ENCODE results near the gene DDX42.

DNA sequence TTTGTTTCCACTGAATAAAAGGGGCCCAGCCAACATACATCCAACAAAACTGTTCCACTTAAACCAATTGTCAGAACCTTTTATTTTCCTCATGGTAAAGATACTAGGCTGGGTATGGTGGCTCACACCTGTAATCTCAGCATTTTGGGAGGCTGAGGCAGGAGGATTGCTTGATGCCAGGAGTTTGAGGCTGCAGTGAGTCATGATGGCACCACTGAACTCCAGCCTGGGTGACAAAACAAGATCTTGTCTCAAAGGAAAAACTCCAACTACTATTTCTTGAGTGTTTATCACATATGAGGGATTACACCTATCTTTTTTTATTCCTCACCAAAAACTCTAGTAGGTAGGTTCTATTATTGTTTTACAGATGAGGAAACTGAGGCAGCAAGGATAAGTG is 48.6 kb downstream of the DDX42 start:
- TF ChIP-seq, protein P1, sequence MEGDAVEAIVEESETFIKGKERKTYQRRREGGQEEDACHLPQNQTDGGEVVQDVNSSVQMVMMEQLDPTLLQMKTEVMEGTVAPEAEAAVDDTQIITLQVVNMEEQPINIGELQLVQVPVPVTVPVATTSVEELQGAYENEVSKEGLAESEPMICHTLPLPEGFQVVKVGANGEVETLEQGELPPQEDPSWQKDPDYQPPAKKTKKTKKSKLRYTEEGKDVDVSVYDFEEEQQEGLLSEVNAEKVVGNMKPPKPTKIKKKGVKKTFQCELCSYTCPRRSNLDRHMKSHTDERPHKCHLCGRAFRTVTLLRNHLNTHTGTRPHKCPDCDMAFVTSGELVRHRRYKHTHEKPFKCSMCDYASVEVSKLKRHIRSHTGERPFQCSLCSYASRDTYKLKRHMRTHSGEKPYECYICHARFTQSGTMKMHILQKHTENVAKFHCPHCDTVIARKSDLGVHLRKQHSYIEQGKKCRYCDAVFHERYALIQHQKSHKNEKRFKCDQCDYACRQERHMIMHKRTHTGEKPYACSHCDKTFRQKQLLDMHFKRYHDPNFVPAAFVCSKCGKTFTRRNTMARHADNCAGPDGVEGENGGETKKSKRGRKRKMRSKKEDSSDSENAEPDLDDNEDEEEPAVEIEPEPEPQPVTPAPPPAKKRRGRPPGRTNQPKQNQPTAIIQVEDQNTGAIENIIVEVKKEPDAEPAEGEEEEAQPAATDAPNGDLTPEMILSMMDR (IDR thresholded peaks at IDR 0.05): no peak
- no peak for TF ChIP-seq POLR2A (IDR thresholded peaks at IDR 0.05)

All from vagina (tissue), 2 donors.